GM12878 (cell line): ENCODE data around the gene ST6GAL2. TPM values are rescaled to one million over a fixed set of nuclear protein-coding genes. Genes with fewer than 3 reads are reported as not detected.

Experiments used
- ATAC-seq: fragments of 200-7000 bp; cut with Tn5 transposase; 3 replicates; pipeline ENCODE4 v1.9.1; 2020; ENCODE audit warnings: mild to moderate bottlenecking, moderate library complexity
- BruUV-seq: library from RNA; stranded (reverse); fragments of 400-500 nt; replicated peaks from 2 replicates; lab custom pipeline; 2021; lab: Mats Ljungman, UMichigan
- CTCF ChIA-PET: fragments of 300-600 bp; sonication (Branson Sonifier 250); formaldehyde crosslinking; extraction: SDS; loops from one replicate; lab custom pipeline; 2021; ENCODE audit warnings: inconsistent platforms; lab: Yijun Ruan, JAX
- POLR2A ChIA-PET: fragments of 350-600 bp; formaldehyde crosslinking; extraction: SDS; loops from one replicate; lab custom pipeline; 2021; ENCODE audit warnings: inconsistent platforms; lab: Charles Lee
- RAD21 ChIA-PET: fragments of 300-600 bp; sonication (Branson Sonifier 250); formaldehyde crosslinking; loops from one replicate; lab custom pipeline; 2023; ENCODE audit warnings: antibody characterized with exemption; ENCODE audit not compliant: unreplicated experiment; lab: Charles Lee
- SMC1A ChIA-PET: fragments of 300-600 bp; sonication (Branson Sonifier 250); formaldehyde crosslinking; loops from one replicate; lab custom pipeline; 2023; ENCODE audit not compliant: unreplicated experiment, uncharacterized antibody; lab: Charles Lee
- DNase-seq: peaks from one replicate; pipeline ENCODE4 v3.0.0-alpha.2; 2011; ENCODE audit warnings: low read depth, low spot score
- FAIRE-seq: peaks from 3 replicates; lab custom pipeline; 2011; peaks lifted over from hg19 to GRCh38; lab: Jason Lieb, UNC
- H2AFZ ChIP-seq: 2 replicates; pipeline ENCODE4 v1.6.0; 2011; ENCODE audit warnings: low read depth, low read length, control low read depth; ENCODE audit not compliant: control insufficient read depth
- H3K27ac ChIP-seq: 2 replicates; pipeline ENCODE4 v1.5.1; 2011; ENCODE audit warnings: control low read depth; ENCODE audit not compliant: control insufficient read depth, insufficient read depth
- H3K27me3 ChIP-seq, 2 experiments: replicated peaks in 1 of 2; 2 replicates each; pipeline versions ENCODE4 v1.6.0 to v1.6.1; 2011; ENCODE audit warnings: low read length in 1 of 2; ENCODE audit not compliant: control insufficient read depth in 2 of 2, insufficient read depth in 2 of 2
- H3K36me3 ChIP-seq, 2 experiments: 2 replicates each; pipeline ENCODE4 v1.5.1; 2011; ENCODE audit warnings: low read length in 1 of 2; ENCODE audit not compliant: control insufficient read depth in 2 of 2, insufficient read depth in 2 of 2
- H3K4me1 ChIP-seq: 2 replicates; pipeline ENCODE4 v1.6.1; 2011; ENCODE audit warnings: mild to moderate bottlenecking, low read length, moderate library complexity, mixed read lengths; ENCODE audit not compliant: control insufficient read depth, insufficient read depth
- H3K4me2 ChIP-seq: 2 replicates; pipeline ENCODE4 v1.6.0; 2011; ENCODE audit warnings: control low read depth; ENCODE audit not compliant: control insufficient read depth, insufficient read depth
- H3K4me3 ChIP-seq: fragments of 200-600 bp; sonication (generic); 2 replicates; pipeline ENCODE4 v1.5.1; 2016
- H3K79me2 ChIP-seq: 2 replicates; pipeline ENCODE4 v1.6.0; 2011; ENCODE audit warnings: low read length; ENCODE audit not compliant: control insufficient read depth, insufficient read depth
- H3K9ac ChIP-seq: 2 replicates; pipeline ENCODE4 v1.8.0; 2011; ENCODE audit warnings: low read length, control low read depth, mixed read lengths; ENCODE audit not compliant: control insufficient read depth, insufficient read depth
- H3K9me3 ChIP-seq: replicated peaks from 3 replicates; pipeline ENCODE4 v1.5.1; 2011; ENCODE audit warnings: mild to moderate bottlenecking, low read length; ENCODE audit not compliant: control insufficient read depth, insufficient read depth
- H4K20me1 ChIP-seq: 2 replicates; pipeline ENCODE4 v1.6.0; 2011; ENCODE audit not compliant: control insufficient read depth, insufficient read depth
- BHLHE40 ChIP-seq, 2 experiments: fragments of 450-650 bp in 1 of 2; IDR thresholded peaks; 2 replicates each; pipeline ENCODE4 v1.6.1; 2011 to 2017; ENCODE audit warnings: low read depth in 2 of 2, borderline replicate concordance in 1 of 2, improper control_type of control experiment in 1 of 2, low read length in 1 of 2, mild to moderate bottlenecking in 1 of 2
- CBX3 ChIP-seq: fragments of 200-600 bp; sonication (generic); IDR thresholded peaks from 2 replicates; pipeline ENCODE4 v1.6.1; 2016; ENCODE audit warnings: low read depth, borderline replicate concordance
- CTCF ChIP-seq, 3 experiments: IDR thresholded peaks in 2 of 3; conservative IDR thresholded peaks in 1 of 3; 2 replicates each; pipeline ENCODE4 v1.5.1; 2011; ENCODE audit warnings: low read depth in 3 of 3, low read length in 3 of 3, mild to moderate bottlenecking in 3 of 3, control low read depth in 2 of 3, moderate library complexity in 2 of 3, inconsistent platforms in 1 of 3, mixed read lengths in 1 of 3; ENCODE audit not compliant: control insufficient read depth in 2 of 3, insufficient read depth in 1 of 3; ENCODE audit errors: extremely low read depth in 1 of 3
- E2F8 ChIP-seq: fragments of 450-650 bp; IDR thresholded peaks from 2 replicates; pipeline ENCODE4 v1.6.1; 2018; ENCODE audit warnings: mild to moderate bottlenecking, low read depth, moderate library complexity; ENCODE audit not compliant: partially characterized antibody
- EP300 ChIP-seq, 2 experiments: fragments of 150-350 bp in 1 of 2; IDR thresholded peaks; 2 replicates each; pipeline ENCODE4 v1.6.1; 2011 to 2012; ENCODE audit warnings: low read depth in 2 of 2, low read length in 2 of 2, borderline replicate concordance in 1 of 2, improper control_type of control experiment in 1 of 2, inconsistent platforms in 1 of 2; ENCODE audit not compliant: control insufficient read depth in 1 of 2
- FOS ChIP-seq: IDR thresholded peaks from 3 replicates; pipeline ENCODE4 v1.6.1; 2011; ENCODE audit warnings: borderline replicate concordance; ENCODE audit not compliant: insufficient read length; ENCODE audit errors: extremely low read depth
- FOXM1 ChIP-seq: IDR thresholded peaks from 2 replicates; pipeline ENCODE4 v1.6.1; 2012; ENCODE audit warnings: low read depth, mild to moderate bottlenecking, inconsistent platforms, low read length, moderate library complexity
- IKZF1 ChIP-seq: fragments of 450-650 bp; conservative IDR thresholded peaks from 2 replicates; pipeline ENCODE4 v1.6.1; 2017; ENCODE audit warnings: antibody characterized with exemption, mild to moderate bottlenecking
- JUND ChIP-seq: IDR thresholded peaks from 2 replicates; pipeline ENCODE4 v1.6.1; 2012; ENCODE audit warnings: low read depth, mild to moderate bottlenecking, low read length, improper control_type of control experiment, moderate library complexity
- MEF2B ChIP-seq: fragments of 450-650 bp; IDR thresholded peaks from 2 replicates; pipeline ENCODE4 v1.6.1; 2018; ENCODE audit warnings: mild to moderate bottlenecking, moderate library complexity; ENCODE audit not compliant: partially characterized antibody, poor library complexity, severe bottlenecking
- PAX5 ChIP-seq: IDR thresholded peaks from 2 replicates; pipeline ENCODE4 v1.6.1; 2011; ENCODE audit warnings: low read depth, low read length, borderline replicate concordance
- POLR2AphosphoS5 ChIP-seq: IDR thresholded peaks from 2 replicates; pipeline ENCODE4 v1.6.1; 2011; ENCODE audit warnings: mild to moderate bottlenecking, low read length, inconsistent platforms
- POU2F2 ChIP-seq: IDR thresholded peaks from 3 replicates; pipeline ENCODE4 v1.6.1; 2011; ENCODE audit warnings: low read depth, mild to moderate bottlenecking, low read length, borderline replicate concordance
- SIX5 ChIP-seq: IDR thresholded peaks from 2 replicates; pipeline ENCODE4 v1.6.1; 2011; ENCODE audit warnings: mild to moderate bottlenecking, low read depth, low read length, moderate library complexity; ENCODE audit not compliant: severe bottlenecking
- ZBTB33 ChIP-seq: fragments of 450-650 bp; IDR thresholded peaks from 2 replicates; pipeline ENCODE4 v1.6.1; 2017; ENCODE audit warnings: mild to moderate bottlenecking
- ZNF207 ChIP-seq: fragments of 450-650 bp; IDR thresholded peaks from 2 replicates; pipeline ENCODE4 v1.6.1; 2014; ENCODE audit warnings: antibody characterized with exemption, mild to moderate bottlenecking, borderline replicate concordance
- WGBS: methylation state at CpG from one replicate; pipeline ENCODE4 v1.1.6; 2016; ENCODE audit warnings: low lambda C conversion rate; ENCODE audit not compliant: insufficient replicate concordance, insufficient coverage; ENCODE audit errors: missing lambda C conversion rate; 5-methylcytosine and 5-hydroxymethylcytosine counted together
- in situ Hi-C: fragments of 300-500 bp; cut with MboI; formaldehyde crosslinking; loops from 9 replicates; pipeline ENCODE4 v1.14.3; 2018; ENCODE audit warnings: mixed read lengths
- intact Hi-C: fragments of 100-400 bp; cut with micrococcal nuclease; formaldehyde crosslinking; loops from one replicate; pipeline ENCODE4 v1.14.2; 2022; ENCODE audit not compliant: unreplicated experiment
- polyA plus RNA-seq, 11 experiments: library from polyadenylated mRNA; depleted of rRNA in 4 of 11; unstranded in 6 of 11; stranded (reverse) in 5 of 11; fragments of >200 nt; fragmentation: Nextera tagmentation in 4 of 11; fragmentation: Illumina TruSeq in 1 of 11; extraction: Ambion mirVana in 4 of 11; extraction: Trizol in 1 of 11; gene quantifications; 1 replicate in 1 of 11; 2 replicates in 10 of 11; pipeline versions ENCODE4 v1.2.1 to v1.2.3, GENCODE V29; 2011 to 2016; ENCODE audit warnings: inconsistent platforms in 2 of 11, missing spikeins in 2 of 11, low read depth in 1 of 11
- total RNA-seq, 4 experiments: library from RNA; depleted of rRNA in 3 of 4; stranded (reverse); fragments of >200 nt in 3 of 4; fragmentation: Illumina TruSeq in 1 of 4; extraction: Trizol in 1 of 4; gene quantifications; 2 replicates each; pipeline versions ENCODE4 v1.2.1 to v1.2.3, GENCODE V29; 2013 to 2021

The ST6GAL2 gene
- total and polyA plus RNA-seq, 10 of the 15 experiments (the other 5 are each of a cell fraction or from before 2014, with no cell fraction given), result not detected

GRCh38 chr2:106759966-106760365, 126.0 kb downstream of the ST6GAL2 start (continued):
- TF ChIP-seq ZBTB33 (no peak), MEF2B (no peak), CBX3 (no peak), E2F8 (no peak), SIX5 (no peak), PAX5 (no peak)

GRCh38 chr2:106758901-106759497, 127.0 kb downstream of the ST6GAL2 start:
- WGBS, result 55% methylated on average over 1 of the region's 1 CpG
- no peak overlapping the region for H3K4me2 ChIP-seq
- FAIRE-seq, result no peak
- TF ChIP-seq JUND (no peak), IKZF1 (no peak), ZNF207 (no peak), CBX3 (no peak), EP300 (IDR thresholded peaks at IDR 0.05; ENCODE audit: borderline replicate concordance in 1 of 2, control insufficient read depth in 1 of 2, low read depth in 2 of 2, low read length in 2 of 2) (no peak), CTCF (IDR thresholded peaks at IDR 0.05 in 2 of 3, conservative IDR thresholded peaks at IDR 0.05 in 1 of 3; ENCODE audit: control insufficient read depth in 2 of 3, extremely low read depth in 1 of 3, insufficient read depth in 1 of 3, low read depth in 3 of 3, low read length in 3 of 3) (no peak), POU2F2 (no peak), FOS (no peak), POLR2AphosphoS5 (no peak), FOXM1 (no peak), BHLHE40 (IDR thresholded peaks at IDR 0.05; ENCODE audit: borderline replicate concordance in 1 of 2, low read depth in 2 of 2, low read length in 1 of 2) (no peak)

More at GRCh38 chr2:106758901-106759497, 127.0 kb downstream of the ST6GAL2 start:
- H3K4me1 ChIP-seq, result no peaks in the 10 kb centered on the region
- H3K27ac ChIP-seq, result no peak overlapping the region
- no peak for ATAC-seq
- no peak overlapping the region for H3K4me3 ChIP-seq
- CTCF ChIA-PET, result no interaction called here
- intact Hi-C loops, result no loop called here
- BruUV-seq, result no TSS peak
- H3K79me2 ChIP-seq, result no peaks in the 10 kb centered on the region
- in situ Hi-C loops, result no loop called here
- no peaks in the 10 kb centered on the region for H3K9me3 ChIP-seq
- POLR2A ChIA-PET, result interaction anchor here (0.7 kb wide), 1 partner anchor 118 kb away, joined by 3 read pairs; no protein-coding TSS in a partner anchor
- SMC1A ChIA-PET, result no interaction called here
- no peaks in the 10 kb centered on the region for H4K20me1 ChIP-seq
- H3K9ac ChIP-seq, result no peak overlapping the region
- RAD21 ChIA-PET, result no interaction called here
- no peaks in the 10 kb centered on the region for H3K36me3 ChIP-seq
- no peaks in the 10 kb centered on the region; a peak in 1 of 4 replicates for H3K27me3 ChIP-seq
- no peak overlapping the region for H2AFZ ChIP-seq
- DNase-seq, result no peak
